GM12865 (cell line): Measurements from ENCODE around the gene DISP3.

Experiments used
- DNase-seq: peaks from one replicate; pipeline ENCODE4 v3.0.0; 2010; ENCODE audit warnings: low read depth
- H3K4me3 ChIP-seq: 2 replicates; pipeline ENCODE4 v1.5.1; 2011; ENCODE audit warnings: mild to moderate bottlenecking, low read depth, low read length, control low read depth
- CTCF ChIP-seq: IDR thresholded peaks from 2 replicates; pipeline ENCODE4 v1.5.1; 2011; ENCODE audit warnings: low read length, control low read depth, low read depth, inconsistent platforms; ENCODE audit not compliant: insufficient read depth; ENCODE audit errors: missing control alignments

DISP3 gene

DNA sequence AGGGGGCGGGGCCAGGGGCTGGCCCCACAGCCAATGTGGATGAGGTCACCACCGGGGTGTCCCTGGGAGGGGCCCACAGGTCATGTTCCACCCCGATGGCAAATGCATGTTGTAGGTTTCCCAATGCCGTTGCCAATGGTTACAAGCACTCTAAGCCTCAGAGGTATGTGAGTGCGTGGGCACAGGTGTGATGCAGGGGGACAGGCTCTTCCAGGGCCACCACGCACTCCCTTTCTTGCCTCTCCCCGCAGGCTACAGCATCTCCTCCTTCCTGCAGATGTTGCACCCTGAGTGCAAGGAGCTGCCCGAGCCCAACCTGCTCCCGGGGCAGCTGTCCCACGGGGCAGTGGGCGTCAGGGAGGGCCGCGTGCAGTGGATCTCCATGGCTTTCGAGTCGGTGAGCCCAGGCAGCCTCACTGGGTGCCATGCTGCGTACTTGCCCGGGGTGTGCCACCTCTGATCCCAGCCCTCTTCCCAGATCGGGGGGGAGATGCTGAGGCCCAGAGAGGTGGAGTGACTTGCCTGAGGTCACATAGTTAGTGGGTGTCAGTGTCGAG is 52.4 kb downstream of the DISP3 start:
- no peak overlapping the region for H3K4me3 ChIP-seq
- TF ChIP-seq CTCF = no peak
- DNase-seq = no peak

DNA sequence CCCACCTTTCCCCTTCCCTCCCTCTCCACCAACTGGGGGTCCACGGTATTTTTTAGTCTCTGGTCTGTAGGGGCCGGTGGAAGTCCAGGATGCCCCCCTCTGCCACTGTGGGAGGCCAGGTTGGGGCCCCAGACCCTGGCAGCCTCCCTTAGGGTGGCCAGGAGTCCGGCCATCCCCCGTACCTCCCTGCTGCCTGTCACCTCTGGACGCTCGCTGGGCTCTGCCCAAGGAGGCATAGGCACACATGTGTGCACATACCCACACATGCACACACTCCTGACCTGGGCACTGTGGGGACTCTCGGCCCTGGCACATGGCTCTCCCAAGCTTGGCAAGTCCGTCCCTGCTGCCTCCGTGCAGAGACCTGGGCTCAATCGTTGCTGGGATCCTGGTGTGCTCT is 53.0 kb downstream of the DISP3 start:
- DNase-seq = no peak
- H3K4me3 ChIP-seq = no peak overlapping the region
- no peak for TF ChIP-seq CTCF

DNA sequence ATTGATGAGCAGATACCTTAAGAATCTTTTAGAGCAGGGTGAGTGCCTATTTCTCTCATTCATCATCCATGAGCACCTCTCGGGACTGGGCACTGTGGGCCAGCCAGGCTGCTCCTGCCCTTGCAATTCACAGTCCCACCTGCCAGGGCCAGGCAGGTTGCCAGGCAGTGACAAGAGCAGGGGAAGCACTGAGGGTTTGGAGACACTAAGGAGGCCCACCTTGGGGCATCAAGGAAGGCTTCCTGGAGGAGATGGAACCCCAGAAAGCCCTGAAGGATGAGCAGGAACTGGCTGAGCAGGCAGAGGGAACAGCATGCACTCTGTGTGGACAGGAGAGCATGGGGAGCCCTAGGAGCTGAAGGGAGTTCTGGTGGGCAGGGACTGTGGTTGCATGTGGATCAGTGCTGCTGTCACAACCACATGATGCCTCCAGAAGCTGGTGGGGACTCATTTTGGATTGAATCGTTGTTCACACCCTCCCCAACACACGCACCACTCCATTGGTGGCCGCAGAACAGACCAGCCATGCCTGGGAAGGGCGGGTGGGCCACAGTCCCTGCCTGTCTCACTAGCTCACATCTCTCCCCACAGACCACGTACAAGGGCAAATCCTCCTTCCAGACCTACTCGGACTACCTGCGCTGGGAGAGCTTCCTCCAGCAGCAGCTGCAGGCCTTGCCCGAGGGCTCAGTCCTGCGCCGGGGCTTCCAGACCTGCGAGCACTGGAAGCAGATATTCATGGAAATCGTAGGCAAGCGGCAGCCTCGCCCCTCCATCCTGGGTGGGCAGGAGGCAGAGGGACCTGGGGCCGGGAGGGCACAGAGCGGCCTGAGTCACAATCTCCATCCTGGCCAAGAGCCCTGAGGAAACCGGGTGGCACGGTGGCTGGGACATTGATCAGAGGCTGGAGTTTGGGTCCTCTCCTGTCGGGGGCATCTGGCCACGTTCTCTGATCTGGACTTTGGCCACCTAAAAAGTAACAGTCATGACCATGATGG is 55.1 kb downstream of the DISP3 start:
- no peak for DNase-seq
- no peak overlapping the region for H3K4me3 ChIP-seq
- no peak for TF ChIP-seq CTCF

- no peak for TF ChIP-seq CTCF
- H3K4me3 ChIP-seq = no peak overlapping the region
- DNase-seq = no peak
These were observed 55.9 kb downstream of the DISP3 start for GRCh38 chr1:11534846-11535245.

GRCh38 chr1:11535316-11535715 is 56.4 kb downstream of the DISP3 start:
- TF ChIP-seq CTCF = no peak
- DNase-seq = no peak
- no peak overlapping the region for H3K4me3 ChIP-seq

GRCh38 chr1:11535761-11536572 is 57.0 kb downstream of the DISP3 start:
- TF ChIP-seq CTCF = no peak
- no peak overlapping the region for H3K4me3 ChIP-seq
- no peak for DNase-seq
